Upper lobe of left lung (tissue), 6 donors: Measurements from ENCODE around the gene PDHB. TPM values are rescaled to one million over a fixed set of nuclear protein-coding genes. Genes with fewer than 3 reads are reported as not detected.

Experiments used
- ATAC-seq, 2 donors: fragments of 200-7000 bp; cut with Tn5 transposase; one replicate each; pipeline ENCODE4 v1.9.1; 2022; ENCODE audit warnings: mild to moderate bottlenecking in 2 of 2, moderate library complexity in 2 of 2; ENCODE audit not compliant: low FRiP score in 2 of 2
- DNase-seq, 2 donors: peaks; one replicate each; pipeline ENCODE4 v3.0.0-alpha.2; 2019 to 2020
- H3K27ac ChIP-seq, 4 donors: fragments of 200-600 bp; sonication (generic); one replicate each; pipeline ENCODE4 v1.5.1; 2016 to 2019
- H3K27me3 ChIP-seq, 4 donors: fragments of 200-600 bp; sonication (generic); one replicate each; pipeline ENCODE4 v1.5.1; 2017 to 2019
- H3K36me3 ChIP-seq, 4 donors: fragments of 200-600 bp; sonication (generic); one replicate each; pipeline ENCODE4 v1.5.1; 2016 to 2019
- H3K4me1 ChIP-seq, 4 donors: fragments of 200-600 bp; sonication (generic); one replicate each; pipeline ENCODE4 v1.5.1; 2018 to 2019
- H3K4me3 ChIP-seq, 4 donors: fragments of 200-600 bp; sonication (generic); one replicate each; pipeline ENCODE4 v1.5.1; 2017 to 2019; ENCODE audit warnings: mild to moderate bottlenecking in 2 of 4, moderate library complexity in 1 of 4
- H3K9me3 ChIP-seq, 4 donors: fragments of 200-600 bp; sonication (generic); one replicate each; pipeline ENCODE4 v1.5.1; 2018 to 2019
- EP300 ChIP-seq, 4 donors: sonication (generic); formaldehyde crosslinking; IDR thresholded peaks; one replicate each; pipeline ENCODE4 v1.5.1; 2017; ENCODE audit warnings: antibody characterized with exemption in 4 of 4, control low read depth in 2 of 4
- POLR2A ChIP-seq, 4 donors: fragments of 450-650 bp; IDR thresholded peaks; one replicate each; pipeline ENCODE4 v1.5.1; 2016 to 2017; ENCODE audit warnings: antibody characterized with exemption in 4 of 4, mild to moderate bottlenecking in 2 of 4
- POLR2AphosphoS5 ChIP-seq, 2 donors: sonication (generic); formaldehyde crosslinking; IDR thresholded peaks; one replicate each; pipeline ENCODE4 v1.5.1; 2017; ENCODE audit warnings: antibody characterized with exemption in 2 of 2
- WGBS, 2 donors: methylation state at CpG; one replicate each; pipeline ENCODE4 v1.1.5; 2017 to 2018; 5-methylcytosine and 5-hydroxymethylcytosine counted together
- total RNA-seq, 6 donors: library from RNA; depleted of rRNA in 4 of 6; stranded (reverse); fragments of >200 nt in 4 of 6; gene quantifications; one replicate each; pipeline versions ENCODE4 v1.1.0 to v1.2.1, GENCODE V29; 2016 to 2021
- TF ChIP-seq, protein P1 (sequence below), 6 experiments: fragments of 450-650 bp in 4 of 6; fragments of 200-600 bp in 2 of 6; sonication (generic) in 2 of 6; IDR thresholded peaks; one replicate each; pipeline ENCODE4 v1.5.1; 2016 to 2019; ENCODE audit warnings: antibody characterized with exemption in 6 of 6
- donor health status: DM: no; HTN: no; CAD: no; lungs with moderate emphysema.
- donor health status: DM: no; HTN: yes; CAD: no; lungs with severe emphysema.

Gene PDHB
- 10 to 100 TPM; 20.4 to 81.4 (median 48.5) TPM for total RNA-seq

DNA sequence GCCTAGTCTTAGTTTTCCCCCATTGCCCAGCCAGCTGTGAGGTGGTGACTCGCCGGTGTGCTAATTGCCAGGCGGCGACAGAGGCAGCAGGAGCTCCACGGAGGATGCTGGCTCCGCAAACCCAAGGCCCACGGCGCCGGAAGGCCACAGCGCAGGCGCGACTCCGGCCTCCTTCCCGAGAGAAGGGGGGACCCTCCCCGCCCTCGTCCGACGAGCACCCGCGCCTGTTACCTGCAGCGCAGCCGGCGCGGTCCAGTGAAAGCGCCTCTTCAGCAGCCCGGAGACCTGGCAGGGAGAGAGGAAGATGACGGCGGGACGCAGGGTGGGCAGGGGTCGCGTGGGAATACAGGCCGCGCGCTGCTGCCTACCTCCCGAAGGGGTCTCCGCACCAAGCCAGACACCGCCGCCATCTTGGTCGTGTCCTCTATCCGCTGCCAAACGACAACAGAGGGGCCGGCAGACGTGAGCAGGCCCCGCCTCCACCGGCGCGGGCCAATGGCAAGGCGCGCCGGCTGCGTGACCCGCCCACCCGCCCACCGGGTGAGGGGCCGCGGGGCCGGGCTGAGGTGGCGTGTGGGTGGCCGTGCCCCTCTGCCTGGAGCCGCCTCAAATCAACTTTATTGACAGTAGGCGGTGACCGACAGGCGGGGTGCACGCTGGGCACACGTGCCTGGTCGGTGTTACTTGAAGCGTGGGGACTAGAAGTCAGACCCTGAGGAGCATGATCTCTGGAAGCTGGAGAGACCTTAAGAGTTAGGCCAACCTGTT lies at the start of gene PDHB:
Gene PDHB (minus strand): TSS at position 433 of the 768 bp plus-strand sequence. CDS start 23 bp downstream, at position 410.
- H3K4me1 ChIP-seq, result peaks cover 20 to 27% (median 22%) of the 10 kb centered on the region in 4 donors
- DNase-seq (peak; percentile 94 to 97), ATAC-seq (peak; percentile 98 to 99)
- peak within 1 kb of the TSS; percentile 56 to 96 (median 80) for H3K4me3 ChIP-seq
- H3K27ac ChIP-seq, result peak within 1 kb of the TSS; percentile 88 to 93 (median 90)
- WGBS, 2 donors, result 0% methylated on average over 5 to 51 of the region's 67 CpGs
- no peaks in the 10 kb centered on the region for H3K9me3 ChIP-seq
- peak; percentile 91 to 92 for TF ChIP-seq POLR2AphosphoS5 (IDR thresholded peaks at IDR 0.05)
- TF ChIP-seq POLR2A (IDR thresholded peaks at IDR 0.05), result peak in 3 of 4 donors; percentile 72 to 90 (median 76)
- no peak for TF ChIP-seq EP300 (IDR thresholded peaks at IDR 0.05)
- TF ChIP-seq, protein P1, sequence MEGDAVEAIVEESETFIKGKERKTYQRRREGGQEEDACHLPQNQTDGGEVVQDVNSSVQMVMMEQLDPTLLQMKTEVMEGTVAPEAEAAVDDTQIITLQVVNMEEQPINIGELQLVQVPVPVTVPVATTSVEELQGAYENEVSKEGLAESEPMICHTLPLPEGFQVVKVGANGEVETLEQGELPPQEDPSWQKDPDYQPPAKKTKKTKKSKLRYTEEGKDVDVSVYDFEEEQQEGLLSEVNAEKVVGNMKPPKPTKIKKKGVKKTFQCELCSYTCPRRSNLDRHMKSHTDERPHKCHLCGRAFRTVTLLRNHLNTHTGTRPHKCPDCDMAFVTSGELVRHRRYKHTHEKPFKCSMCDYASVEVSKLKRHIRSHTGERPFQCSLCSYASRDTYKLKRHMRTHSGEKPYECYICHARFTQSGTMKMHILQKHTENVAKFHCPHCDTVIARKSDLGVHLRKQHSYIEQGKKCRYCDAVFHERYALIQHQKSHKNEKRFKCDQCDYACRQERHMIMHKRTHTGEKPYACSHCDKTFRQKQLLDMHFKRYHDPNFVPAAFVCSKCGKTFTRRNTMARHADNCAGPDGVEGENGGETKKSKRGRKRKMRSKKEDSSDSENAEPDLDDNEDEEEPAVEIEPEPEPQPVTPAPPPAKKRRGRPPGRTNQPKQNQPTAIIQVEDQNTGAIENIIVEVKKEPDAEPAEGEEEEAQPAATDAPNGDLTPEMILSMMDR (IDR thresholded peaks at IDR 0.05), result peak in 2 of 6 experiments; percentile 4 to 24
- H3K36me3 ChIP-seq, result peaks cover 21 to 31% (median 30%) of the 10 kb centered on the region in 4 donors
- no peaks in the 10 kb centered on the region for H3K27me3 ChIP-seq

DNA sequence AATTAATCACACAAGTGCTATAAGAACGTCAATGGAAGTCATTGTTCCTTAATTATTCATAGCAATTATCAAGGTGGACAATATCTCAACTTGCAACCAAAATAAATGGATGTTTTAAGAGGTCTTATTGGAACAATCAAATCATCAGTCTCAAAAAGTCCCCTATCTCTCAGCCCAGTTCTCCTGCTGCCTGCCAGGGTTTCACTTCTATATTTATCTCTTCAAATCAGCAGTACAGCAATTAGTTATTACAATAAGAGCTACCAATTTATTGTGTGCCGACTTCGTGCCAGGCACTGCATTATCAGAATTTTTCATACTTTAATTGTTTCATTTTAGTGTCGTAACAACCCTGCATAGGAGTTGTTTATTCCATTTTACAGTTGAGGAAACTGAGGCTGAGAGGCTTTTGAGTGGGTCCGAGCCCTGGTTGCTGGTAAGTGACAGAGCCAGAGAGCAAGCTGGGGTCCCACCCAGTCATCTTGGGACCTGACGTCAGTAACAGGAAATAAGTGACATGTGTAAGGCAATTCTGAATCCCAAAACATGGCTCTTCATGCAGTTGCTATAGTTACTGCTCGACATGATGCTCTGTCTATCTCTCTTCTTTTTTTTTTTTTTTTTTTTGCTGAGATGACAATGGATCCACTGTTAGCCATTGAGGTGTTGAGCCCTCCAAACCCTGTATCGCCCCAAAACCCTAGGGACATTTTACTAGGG lies 49.4 kb upstream of the PDHB start:
- no peak overlapping the region for H3K4me3 ChIP-seq
- ATAC-seq (no peak), DNase-seq (no peak)
- H3K36me3 ChIP-seq, result no peaks in the 10 kb centered on the region
- peaks cover 0 to 15% (median 2%) of the 10 kb centered on the region in 4 donors for H3K4me1 ChIP-seq
- TF ChIP-seq POLR2AphosphoS5 (IDR thresholded peaks at IDR 0.05), result no peak
- 59 to 62% methylated on average over 8 of the region's 8 CpGs for WGBS, 2 donors
- peak overlapping the region in 1 of 4 donors; percentile 14 for H3K27ac ChIP-seq
- no peaks in the 10 kb centered on the region for H3K27me3 ChIP-seq
- H3K9me3 ChIP-seq, result no peaks in the 10 kb centered on the region

DNA sequence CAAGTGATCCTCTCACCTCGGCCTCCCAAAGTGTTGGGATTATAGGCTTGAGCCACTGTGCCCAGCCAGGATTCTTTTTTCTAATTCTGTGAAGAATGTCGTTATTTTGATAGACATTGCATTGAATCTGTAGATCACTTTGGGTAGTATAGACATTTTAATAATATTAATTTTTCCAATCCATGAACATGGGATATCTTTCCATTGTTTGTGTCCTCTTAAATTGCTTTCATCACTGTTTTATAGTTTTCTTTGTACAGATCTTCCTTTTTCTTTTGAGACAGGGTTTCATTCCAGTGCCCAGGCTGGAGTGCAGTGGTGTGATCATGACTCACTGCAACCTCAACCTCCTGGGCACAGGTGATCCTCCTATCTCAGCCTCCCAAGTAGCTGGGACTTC lies 46.7 kb upstream of the PDHB start:
- no peak overlapping the region for H3K4me3 ChIP-seq
- 98% methylated on average over 2 of the region's 2 CpGs for WGBS, 2 donors

DNA sequence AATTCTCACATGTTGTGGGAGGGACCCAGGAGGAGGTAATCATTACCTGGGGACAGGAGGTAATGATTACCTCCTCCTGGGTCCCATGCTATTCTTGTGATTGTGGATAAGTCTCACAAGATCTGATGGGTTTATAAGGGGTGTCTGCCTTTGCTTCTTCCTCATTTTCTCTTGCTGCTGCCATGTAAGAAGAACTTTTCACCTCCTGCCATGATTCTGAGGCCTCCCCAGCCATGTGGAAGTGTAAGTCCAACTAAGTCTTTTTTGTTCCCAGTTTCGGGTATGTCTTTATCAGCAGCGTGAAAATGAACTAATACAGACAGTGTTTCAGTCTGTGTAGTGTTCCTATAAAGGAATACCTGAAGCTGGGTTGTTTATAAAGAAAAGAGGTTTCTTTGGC lies 45.1 kb upstream of the PDHB start:
- Histone ChIP-seq H3K27me3 (no peaks in the 10 kb centered on the region), H3K9me3 (no peaks in the 10 kb centered on the region), H3K27ac (peak overlapping the region in 1 of 4 donors; percentile 23), H3K4me1 (peaks cover 0 to 18% (median 8%) of the 10 kb centered on the region in 4 donors), H3K4me3 (no peak overlapping the region), H3K36me3 (no peaks in the 10 kb centered on the region)
- TF ChIP-seq POLR2A (IDR thresholded peaks at IDR 0.05), result no peak
- TF ChIP-seq EP300 (IDR thresholded peaks at IDR 0.05), result no peak
- TF ChIP-seq, protein P1 (IDR thresholded peaks at IDR 0.05), result no peak
- TF ChIP-seq POLR2AphosphoS5 (IDR thresholded peaks at IDR 0.05), result no peak
- WGBS, 2 donors, result 79 to 85% methylated on average over 2 of the region's 2 CpGs
- ATAC-seq (no peak), DNase-seq (no peak)

More for the DNA sequence above, 46.7 kb upstream of the PDHB start:
- no peak for ATAC-seq
- TF ChIP-seq POLR2AphosphoS5 (IDR thresholded peaks at IDR 0.05) (no peak), POLR2A (IDR thresholded peaks at IDR 0.05) (no peak)
- TF ChIP-seq, protein P1 (IDR thresholded peaks at IDR 0.05), result no peak
- no peak overlapping the region for H3K27ac ChIP-seq
- no peaks in the 10 kb centered on the region for H3K9me3 ChIP-seq
- peaks cover 0 to 12% (median 2%) of the 10 kb centered on the region in 4 donors for H3K4me1 ChIP-seq
- DNase-seq, result no peak
- H3K27me3 ChIP-seq, result no peaks in the 10 kb centered on the region
- no peaks in the 10 kb centered on the region for H3K36me3 ChIP-seq

DNA sequence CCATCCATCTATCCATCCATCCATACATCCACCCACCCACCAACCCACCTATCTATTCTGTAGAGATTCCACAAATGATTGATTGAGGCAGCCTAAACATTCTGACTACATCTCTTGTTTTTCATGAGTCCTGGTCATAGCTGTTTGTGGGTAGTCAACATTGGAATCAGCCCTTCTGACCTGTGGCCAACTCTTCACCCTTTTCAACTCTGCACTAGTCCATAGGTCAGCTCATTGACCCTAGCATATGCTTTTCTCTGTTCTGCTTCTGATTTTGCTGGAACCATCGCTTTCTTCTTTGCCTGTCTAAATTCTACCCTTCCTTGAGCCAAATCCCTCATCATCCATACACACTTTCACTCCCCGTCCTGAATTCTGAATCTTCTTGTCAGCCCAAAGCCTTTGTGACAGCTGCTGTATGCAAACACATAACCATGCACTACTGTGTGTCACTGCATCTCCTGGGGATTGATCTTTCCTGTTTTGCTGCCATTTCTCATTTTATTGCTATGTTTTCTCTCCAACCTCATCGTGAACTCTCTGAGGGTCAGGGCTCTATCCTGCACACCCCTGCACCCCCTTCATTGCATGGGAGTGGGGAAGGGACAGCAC lies 41.4 kb upstream of the PDHB start:
- peak overlapping the region in 1 of 4 donors; percentile 23 for H3K27ac ChIP-seq
- no peaks in the 10 kb centered on the region for H3K27me3 ChIP-seq
- H3K4me3 ChIP-seq, result no peak overlapping the region
- TF ChIP-seq POLR2A (IDR thresholded peaks at IDR 0.05) (no peak), POLR2AphosphoS5 (IDR thresholded peaks at IDR 0.05) (no peak), EP300 (IDR thresholded peaks at IDR 0.05) (no peak)
- TF ChIP-seq, protein P1 (IDR thresholded peaks at IDR 0.05), result no peak
- WGBS, 2 donors, result 74 to 77% methylated on average over 3 of the region's 3 CpGs
- ATAC-seq, result no peak
- peaks cover 4 to 28% (median 20%) of the 10 kb centered on the region in 4 donors for H3K4me1 ChIP-seq
- no peaks in the 10 kb centered on the region for H3K9me3 ChIP-seq
- DNase-seq, result no peak
- H3K36me3 ChIP-seq, result no peaks in the 10 kb centered on the region
